ENCODE measurements around the gene SUPT3H. TPM values are rescaled to one million over a fixed set of nuclear protein-coding genes. Genes with fewer than 3 reads are reported as not detected.

Gene SUPT3H
- total RNA-seq, 1 experiment from 2014 or later = 3.6 TPM

DNA sequence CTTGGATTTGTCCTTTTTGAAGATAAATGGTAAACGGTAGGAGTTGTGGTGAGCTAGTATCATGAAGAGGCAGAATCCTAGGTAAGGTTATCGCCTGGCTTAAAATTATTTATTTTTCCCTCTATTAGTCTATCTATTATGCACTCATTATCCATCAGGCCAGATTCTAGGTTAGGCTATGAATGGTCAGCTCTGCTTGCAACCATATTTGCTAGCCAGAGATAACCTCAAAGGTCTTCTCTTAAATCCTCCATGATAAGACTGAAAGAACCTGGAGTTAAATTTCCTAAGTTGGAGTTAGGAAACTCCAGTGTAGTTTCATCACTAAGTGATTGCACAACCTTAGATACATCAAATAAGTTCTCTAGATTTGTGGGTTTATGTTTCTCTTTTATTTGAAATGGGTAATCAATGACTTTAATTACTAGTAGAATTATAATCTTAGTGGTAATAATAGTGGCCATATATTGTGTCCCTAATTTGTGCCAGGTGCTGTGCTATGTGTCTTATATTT, 351.7 kb downstream of the SUPT3H start:
- H3K9me2 ChIP-seq (replicated peaks; ENCODE audit: low read length) = no peaks in the 10 kb centered on the region
- H3K4me1 ChIP-seq (ENCODE audit: insufficient read depth, low read length) = peaks cover 8% of the 10 kb centered on the region; the same call in 1 of the 2 replicates
- DNase-seq = no peak
- H4K20me1 ChIP-seq (ENCODE audit: low read length) = no peaks in the 10 kb centered on the region
- ATAC-seq = no peak
- TF ChIP-seq EZH2phosphoT487 (IDR thresholded peaks at IDR 0.05; ENCODE audit: borderline replicate concordance, low read length) (no peak), EZH2 (IDR thresholded peaks at IDR 0.05; ENCODE audit: low read length, unreplicated experiment) (no peak)
- TF ChIP-seq, protein P1, sequence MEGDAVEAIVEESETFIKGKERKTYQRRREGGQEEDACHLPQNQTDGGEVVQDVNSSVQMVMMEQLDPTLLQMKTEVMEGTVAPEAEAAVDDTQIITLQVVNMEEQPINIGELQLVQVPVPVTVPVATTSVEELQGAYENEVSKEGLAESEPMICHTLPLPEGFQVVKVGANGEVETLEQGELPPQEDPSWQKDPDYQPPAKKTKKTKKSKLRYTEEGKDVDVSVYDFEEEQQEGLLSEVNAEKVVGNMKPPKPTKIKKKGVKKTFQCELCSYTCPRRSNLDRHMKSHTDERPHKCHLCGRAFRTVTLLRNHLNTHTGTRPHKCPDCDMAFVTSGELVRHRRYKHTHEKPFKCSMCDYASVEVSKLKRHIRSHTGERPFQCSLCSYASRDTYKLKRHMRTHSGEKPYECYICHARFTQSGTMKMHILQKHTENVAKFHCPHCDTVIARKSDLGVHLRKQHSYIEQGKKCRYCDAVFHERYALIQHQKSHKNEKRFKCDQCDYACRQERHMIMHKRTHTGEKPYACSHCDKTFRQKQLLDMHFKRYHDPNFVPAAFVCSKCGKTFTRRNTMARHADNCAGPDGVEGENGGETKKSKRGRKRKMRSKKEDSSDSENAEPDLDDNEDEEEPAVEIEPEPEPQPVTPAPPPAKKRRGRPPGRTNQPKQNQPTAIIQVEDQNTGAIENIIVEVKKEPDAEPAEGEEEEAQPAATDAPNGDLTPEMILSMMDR (conservative IDR thresholded peaks at IDR 0.05; ENCODE audit: low read depth, low read length) = no peak
- H2AFZ ChIP-seq (ENCODE audit: low read length) = no peak overlapping the region
- no peak overlapping the region for H3K9ac ChIP-seq (ENCODE audit: low read length)
- H3K9me3 ChIP-seq (ENCODE audit: low read length) = no peaks in the 10 kb centered on the region
- BruUV-seq (replicated peaks) = no TSS peak
- POLR2A ChIA-PET (ENCODE audit: unreplicated experiment) = interaction anchor here (0.6 to 0.7 kb wide), 2 partner anchors 20 to 143 kb away, joined by 4 to 6 read pairs; no protein-coding TSS in a partner anchor
- no peak overlapping the region for H3K4me3 ChIP-seq (ENCODE audit: low read length)
- intact Hi-C loops (cut with micrococcal nuclease) = no loop called here
- no peaks in the 10 kb centered on the region for H3K36me3 ChIP-seq (ENCODE audit: low read depth, low read length)
- CTCF ChIA-PET = no interaction called here
- H3K4me2 ChIP-seq (ENCODE audit: low read length) = no peak overlapping the region
- H3F3A ChIP-seq (ENCODE audit: low read length, unreplicated experiment) = no peaks in the 10 kb centered on the region
- no peaks in the 10 kb centered on the region for H3K27me3 ChIP-seq (ENCODE audit: low read length)
- no peaks in the 10 kb centered on the region for H3K79me2 ChIP-seq (ENCODE audit: low read length)
- H3K27ac ChIP-seq (ENCODE audit: low read length) = no peak overlapping the region

DNA sequence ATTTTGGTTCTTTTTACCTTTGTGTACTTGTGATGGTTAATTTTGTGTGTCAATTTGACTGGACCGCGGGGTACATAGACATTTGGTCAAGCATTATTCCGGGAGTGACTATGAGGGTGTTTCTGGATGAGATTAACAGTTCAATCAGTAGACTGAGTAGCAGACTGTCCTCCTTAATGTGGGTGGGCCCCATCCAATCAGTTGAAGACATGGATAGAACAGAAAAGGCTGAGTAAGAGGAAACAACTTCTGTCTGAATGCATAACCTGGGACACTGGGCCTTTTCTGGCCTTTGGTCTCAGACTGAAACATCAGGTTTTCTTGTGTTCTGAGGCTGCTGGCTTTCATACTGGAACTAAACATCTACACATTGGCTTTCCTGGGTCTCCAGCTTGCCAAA, 353.1 kb downstream of the SUPT3H start:
- ATAC-seq (no peak), DNase-seq (no peak)
- H3K27me3 ChIP-seq (ENCODE audit: low read length) = no peaks in the 10 kb centered on the region
- intact Hi-C loops (cut with micrococcal nuclease) = no loop called here
- POLR2A ChIA-PET (ENCODE audit: unreplicated experiment) = no interaction called here
- no peak overlapping the region for H2AFZ ChIP-seq (ENCODE audit: low read length)
- no peaks in the 10 kb centered on the region for H3K36me3 ChIP-seq (ENCODE audit: low read depth, low read length)
- H3K9ac ChIP-seq (ENCODE audit: low read length) = no peak overlapping the region
- no peaks in the 10 kb centered on the region for H4K20me1 ChIP-seq (ENCODE audit: low read length)
- TF ChIP-seq EZH2 (IDR thresholded peaks at IDR 0.05; ENCODE audit: low read length, unreplicated experiment) = no peak
- TF ChIP-seq, protein P1 (conservative IDR thresholded peaks at IDR 0.05; ENCODE audit: low read depth, low read length) = no peak
- no peak for TF ChIP-seq EZH2phosphoT487 (IDR thresholded peaks at IDR 0.05; ENCODE audit: borderline replicate concordance, low read length)
- no peak overlapping the region for H3K27ac ChIP-seq (ENCODE audit: low read length)
- no peak overlapping the region for H3K4me3 ChIP-seq (ENCODE audit: low read length)
- no TSS peak for BruUV-seq (replicated peaks)
- peaks cover 8% of the 10 kb centered on the region; the same call in 1 of the 2 replicates for H3K4me1 ChIP-seq (ENCODE audit: insufficient read depth, low read length)
- H3K79me2 ChIP-seq (ENCODE audit: low read length) = no peaks in the 10 kb centered on the region
- no peaks in the 10 kb centered on the region for H3K9me3 ChIP-seq (ENCODE audit: low read length)
- H3K4me2 ChIP-seq (ENCODE audit: low read length) = no peak overlapping the region
- H3F3A ChIP-seq (ENCODE audit: low read length, unreplicated experiment) = no peaks in the 10 kb centered on the region
- H3K9me2 ChIP-seq (replicated peaks; ENCODE audit: low read length) = no peaks in the 10 kb centered on the region
- CTCF ChIA-PET = no interaction called here

DNA sequence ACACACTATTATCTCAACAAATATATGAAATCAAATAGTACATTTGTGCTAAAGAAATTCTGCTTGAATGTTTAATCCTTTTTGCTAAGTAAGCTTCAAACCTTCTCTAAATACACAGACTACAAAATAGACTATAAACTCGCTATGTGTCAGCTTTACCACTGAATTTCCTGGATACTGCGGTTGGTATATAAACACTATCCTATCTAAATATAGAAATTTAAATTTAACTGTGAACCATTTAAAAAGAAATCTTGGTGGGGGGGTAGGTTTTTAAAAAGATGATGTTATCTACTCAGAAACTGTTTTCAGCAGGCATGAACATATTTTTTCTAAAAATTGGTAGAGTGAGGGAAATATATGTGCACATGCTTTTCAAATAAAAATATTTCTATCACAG, 356.1 kb downstream of the SUPT3H start:
- peaks cover 8% of the 10 kb centered on the region; the same call in 1 of the 2 replicates for H3K4me1 ChIP-seq (ENCODE audit: insufficient read depth, low read length)
- no peak overlapping the region for H3K27ac ChIP-seq (ENCODE audit: low read length)
- H3K36me3 ChIP-seq (ENCODE audit: low read depth, low read length) = no peaks in the 10 kb centered on the region
- H2AFZ ChIP-seq (ENCODE audit: low read length) = no peak overlapping the region
- ATAC-seq (peak; percentile 87), DNase-seq (peak; percentile 27)
- POLR2A ChIA-PET (ENCODE audit: unreplicated experiment) = no interaction called here
- no peaks in the 10 kb centered on the region for H3K79me2 ChIP-seq (ENCODE audit: low read length)
- no peaks in the 10 kb centered on the region for H3F3A ChIP-seq (ENCODE audit: low read length, unreplicated experiment)
- TF ChIP-seq, protein P1 (conservative IDR thresholded peaks at IDR 0.05; ENCODE audit: low read depth, low read length) = no peak
- no peak for TF ChIP-seq EZH2phosphoT487 (IDR thresholded peaks at IDR 0.05; ENCODE audit: borderline replicate concordance, low read length)
- TF ChIP-seq EZH2 (IDR thresholded peaks at IDR 0.05; ENCODE audit: low read length, unreplicated experiment) = no peak
- H3K9ac ChIP-seq (ENCODE audit: low read length) = no peak overlapping the region
- H4K20me1 ChIP-seq (ENCODE audit: low read length) = no peaks in the 10 kb centered on the region
- no peaks in the 10 kb centered on the region for H3K9me3 ChIP-seq (ENCODE audit: low read length)
- H3K4me2 ChIP-seq (ENCODE audit: low read length) = no peak overlapping the region
- no TSS peak for BruUV-seq (replicated peaks)
- H3K4me3 ChIP-seq (ENCODE audit: low read length) = no peak overlapping the region
- CTCF ChIA-PET = no interaction called here
- H3K9me2 ChIP-seq (replicated peaks; ENCODE audit: low read length) = no peaks in the 10 kb centered on the region
- H3K27me3 ChIP-seq (ENCODE audit: low read length) = no peaks in the 10 kb centered on the region
- intact Hi-C loops (cut with micrococcal nuclease) = no loop called here

Measured in PC-3 (cell line).